Common myeloid progenitor, CD34-positive (primary cell): ENCODE results near the gene TMEM214.

ENCODE experiments used
- CTCF ChIA-PET: fragments of 350-600 bp; sonication (Branson Sonifier 250); formaldehyde crosslinking; loops from one replicate; lab custom pipeline; 2021; ENCODE audit warnings: antibody characterized with exemption; lab: Charles Lee
- POLR2A ChIA-PET: fragments of 350-600 bp; sonication (Branson Sonifier 250); formaldehyde crosslinking; loops from one replicate; lab custom pipeline; 2021; ENCODE audit warnings: antibody characterized with exemption; lab: Charles Lee
- DNase-seq, 3 donors: peaks; one replicate each; pipeline versions ENCODE4 v3.0.0 to v3.0.0-alpha.2; 2013
- H3K27ac ChIP-seq, 2 experiments: 1 replicate in 1 of 2; 2 replicates in 1 of 2; pipeline ENCODE4 v1.7.0; 2013; ENCODE audit warnings: inconsistent platforms in 2 of 2, low read length in 2 of 2, mild to moderate bottlenecking in 2 of 2, low read depth in 1 of 2, moderate library complexity in 1 of 2; ENCODE audit not compliant: severe bottlenecking in 2 of 2, insufficient read depth in 1 of 2, poor library complexity in 1 of 2
- H3K27me3 ChIP-seq, 5 experiments: replicated peaks in 2 of 5; 1 replicate in 3 of 5; 2 replicates in 2 of 5; pipeline versions ENCODE4 v1.6.1 to v1.7.0; 2013; ENCODE audit warnings: low read length in 4 of 5, mild to moderate bottlenecking in 2 of 5, moderate library complexity in 2 of 5, inconsistent platforms in 1 of 5; ENCODE audit not compliant: insufficient read depth in 5 of 5, control insufficient read depth in 4 of 5
- H3K36me3 ChIP-seq, 4 experiments: 1 replicate in 2 of 4; 2 replicates in 2 of 4; pipeline versions ENCODE4 v1.6.1 to v1.7.0; 2013; ENCODE audit warnings: low read length in 3 of 4, control low read depth in 1 of 4, mild to moderate bottlenecking in 1 of 4; ENCODE audit not compliant: control insufficient read depth in 4 of 4, insufficient read depth in 4 of 4
- H3K4me1 ChIP-seq, 4 experiments: 1 replicate in 3 of 4; 2 replicates in 1 of 4; pipeline versions ENCODE4 v1.6.1 to v1.7.1; 2013; ENCODE audit warnings: low read length in 3 of 4, mild to moderate bottlenecking in 3 of 4, control low read depth in 1 of 4, inconsistent platforms in 1 of 4, moderate library complexity in 1 of 4; ENCODE audit not compliant: control insufficient read depth in 4 of 4, insufficient read depth in 4 of 4; ENCODE audit errors: control extremely low read depth in 1 of 4
- H3K4me3 ChIP-seq, 7 experiments: 1 replicate in 4 of 7; 2 replicates in 3 of 7; pipeline versions ENCODE4 v1.5.1 to v1.7.0; 2013; ENCODE audit warnings: mild to moderate bottlenecking in 7 of 7, low read length in 6 of 7, moderate library complexity in 6 of 7, inconsistent platforms in 2 of 7, low read depth in 2 of 7, control low read depth in 1 of 7; ENCODE audit not compliant: insufficient read depth in 4 of 7, control insufficient read depth in 1 of 7; ENCODE audit errors: extremely low read depth in 1 of 7
- H3K9me3 ChIP-seq, 5 experiments: 1 replicate in 4 of 5; 2 replicates in 1 of 5; pipeline versions ENCODE4 v1.6.1 to v1.7.1; 2013; ENCODE audit warnings: low read length in 4 of 5, mild to moderate bottlenecking in 2 of 5, inconsistent platforms in 1 of 5, low read depth in 1 of 5, moderate library complexity in 1 of 5; ENCODE audit not compliant: control insufficient read depth in 4 of 5, insufficient read depth in 2 of 5; ENCODE audit errors: control extremely low read depth in 1 of 5
- WGBS: methylation state at CpG from one replicate; pipeline ENCODE4 v1.1.5; 2013; ENCODE audit not compliant: insufficient coverage; 5-methylcytosine and 5-hydroxymethylcytosine counted together

The TMEM214 gene

GRCh38 chr2:27086724-27087593 is 54.2 kb downstream of the TMEM214 start, which contains the start of gene KHK:
TSS of gene KHK (plus strand) at chr2:27086772. CDS start at chr2:27087260, 488 bp downstream.
- peaks cover 2 to 48% (median 38%) of the 10 kb centered on the region in 4 experiments for H3K4me1 ChIP-seq
- H3K27me3 ChIP-seq, result no peaks in the 10 kb centered on the region
- H3K4me3 ChIP-seq, result peak within 1 kb of the TSS; percentile 43 to 82 (median 70)
- H3K27ac ChIP-seq, result peak within 1 kb of the TSS in 1 of 2 experiments; percentile 66
- no peaks in the 10 kb centered on the region for H3K9me3 ChIP-seq
- H3K36me3 ChIP-seq, result peaks cover 0 to 12% (median 3%) of the 10 kb centered on the region in 4 experiments
- DNase-seq, result no peak
- 23% methylated on average over 37 of the region's 54 CpGs for WGBS
- POLR2A ChIA-PET, result interaction anchor here (0.5 to 1.4 kb wide), 3 partner anchors 16 to 276 kb away, joined by 3 to 4 read pairs (median 3); partner anchors contain the start of gene OST4
- CTCF ChIA-PET, result interaction anchor here (0.8 to 28.0 kb wide), 10 partner anchors 10 to 195 kb away, joined by 3 to 381 read pairs (median 5); partner anchors contain the start of genes AGBL5, OST4 and TRIM54

GRCh38 chr2:27087823-27088410 is 55.2 kb downstream of the TMEM214 start:
- Histone ChIP-seq H3K27me3 (no peaks in the 10 kb centered on the region), H3K36me3 (peaks cover 0 to 7% (median 1%) of the 10 kb centered on the region in 4 experiments), H3K4me3 (no peak overlapping the region), H3K4me1 (peaks cover 2 to 39% (median 29%) of the 10 kb centered on the region in 4 experiments), H3K27ac (no peak overlapping the region), H3K9me3 (no peaks in the 10 kb centered on the region)
- ChIA-PET POLR2A (interaction anchor here (1.4 kb wide), 1 partner anchor 17 kb away, joined by 4 read pairs; the partner anchor contains the start of gene OST4), CTCF (interaction anchor here (0.7 to 28.0 kb wide), 9 partner anchors 9 to 177 kb away, joined by 3 to 381 read pairs (median 5); partner anchors contain the start of genes AGBL5 and OST4)
- 100% methylated on average over 3 of the region's 5 CpGs for WGBS
- no peak for DNase-seq

GRCh38 chr2:27088634-27089033 is 55.9 kb downstream of the TMEM214 start:
- no peaks in the 10 kb centered on the region for H3K9me3 ChIP-seq
- POLR2A ChIA-PET, result no interaction called here

DNA sequence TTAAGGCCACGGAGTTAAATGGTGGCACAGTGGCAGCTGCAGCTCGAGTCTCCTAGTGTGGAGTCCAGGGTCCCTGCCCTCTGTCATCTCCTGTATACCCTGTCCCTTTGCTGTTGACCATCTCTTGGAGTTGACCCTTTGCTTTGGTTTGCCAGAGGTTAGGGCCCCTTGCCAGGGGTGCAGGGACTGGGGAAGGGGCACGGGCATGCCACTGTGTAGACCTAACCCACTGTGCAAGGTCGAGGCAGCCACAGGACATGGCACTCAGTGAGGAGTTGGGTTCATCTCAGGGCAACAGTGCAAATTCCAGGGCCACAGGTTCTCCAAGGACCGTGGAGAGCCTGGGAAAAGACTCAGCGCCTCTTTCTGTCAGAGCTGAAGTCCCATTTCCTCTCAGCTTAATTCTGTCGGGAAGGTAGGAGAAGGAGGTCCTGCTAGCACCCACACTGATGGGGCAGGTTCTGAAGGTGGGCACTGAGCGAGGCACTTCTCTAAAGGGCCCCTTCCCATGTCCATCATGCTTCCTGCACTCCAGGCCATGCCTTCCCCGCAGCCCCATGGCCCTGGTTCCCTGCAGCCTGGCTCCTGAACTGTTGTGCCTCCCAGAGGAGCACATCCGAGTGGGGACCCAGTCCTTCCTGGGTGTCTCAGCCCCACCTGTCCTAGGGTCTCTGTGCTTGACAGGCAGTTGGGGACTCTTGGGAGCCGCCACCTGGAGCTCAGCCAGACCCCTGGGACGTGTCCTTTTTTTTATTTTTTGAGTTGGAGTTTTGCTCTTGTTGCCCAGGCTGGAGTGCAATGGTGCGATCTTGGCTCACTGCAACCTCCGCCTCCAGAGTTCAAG is 56.6 kb downstream of the TMEM214 start:
- DNase-seq, result no peak
- H3K27ac ChIP-seq, result no peak overlapping the region
- peaks cover 2 to 25% (median 23%) of the 10 kb centered on the region in 4 experiments for H3K4me1 ChIP-seq
- no peaks in the 10 kb centered on the region for H3K27me3 ChIP-seq
- CTCF ChIA-PET, result interaction anchor here (0.6 to 28.0 kb wide), 8 partner anchors 8 to 128 kb away, joined by 3 to 381 read pairs (median 4); partner anchors contain the start of genes ABHD1, AGBL5 and PREB
- POLR2A ChIA-PET, result no interaction called here
- no peak overlapping the region for H3K4me3 ChIP-seq
- peaks cover 0 to 7% (median 0%) of the 10 kb centered on the region in 4 experiments for H3K36me3 ChIP-seq
- WGBS, result 95% methylated on average over 14 of the region's 14 CpGs
- H3K9me3 ChIP-seq, result no peaks in the 10 kb centered on the region

More at GRCh38 chr2:27088634-27089033, 55.9 kb downstream of the TMEM214 start:
- DNase-seq, result peak in 2 of 3 donors; percentile 17 to 39
- Histone ChIP-seq H3K36me3 (peaks cover 0 to 7% (median 0%) of the 10 kb centered on the region in 4 experiments), H3K27me3 (no peaks in the 10 kb centered on the region), H3K4me1 (peaks cover 2 to 32% (median 25%) of the 10 kb centered on the region in 4 experiments), H3K4me3 (no peak overlapping the region), H3K27ac (no peak overlapping the region)
- 89% methylated on average over 5 of the region's 6 CpGs for WGBS
- CTCF ChIA-PET, result interaction anchor here (0.6 to 28.0 kb wide), 9 partner anchors 8 to 176 kb away, joined by 3 to 381 read pairs (median 5); partner anchors contain the start of genes ABHD1, AGBL5, OST4 and PREB
